SK-N-SH (cell line): ENCODE data around the gene HOXA5. TPM values are rescaled to one million over a fixed set of nuclear protein-coding genes. Genes with fewer than 3 reads are reported as not detected.

Source experiments
- CTCF ChIA-PET: fragments of 300-600, 350-600 bp; formaldehyde crosslinking; extraction: SDS; loops from one replicate; lab custom pipeline; 2021; lab: Yijun Ruan, JAX
- POLR2A ChIA-PET: fragments of 350-600 bp; sonication (Branson Sonifier 250); formaldehyde crosslinking; extraction: SDS; loops from one replicate; lab custom pipeline; 2020; ENCODE audit warnings: antibody characterized with exemption, inconsistent platforms; lab: Yijun Ruan, JAX
- DNase-seq: peaks from one replicate; pipeline ENCODE4 v3.0.0; 2012
- H2AFZ ChIP-seq: fragments of 200-600 bp; sonication (generic); 2 replicates; pipeline ENCODE4 v1.8.1; 2016; ENCODE audit warnings: antibody characterized with exemption, mild to moderate bottlenecking, low read depth
- H3F3A ChIP-seq: fragments of 200-600 bp; sonication (generic); replicated peaks from 2 replicates; pipeline ENCODE3; 2016; ENCODE audit warnings: antibody characterized with exemption, mild to moderate bottlenecking; ENCODE audit not compliant: insufficient read depth
- H3K27ac ChIP-seq, 2 experiments: fragments of 200-500 bp in 1 of 2; fragments of 200-600 bp in 1 of 2; sonication (Bioruptor generic) in 1 of 2; sonication (generic), shearing (Covaris generic) in 1 of 2; 2 replicates each; pipeline versions ENCODE4 v1.5.1 to v1.6.1; 2014 to 2016; ENCODE audit warnings: low read depth in 2 of 2, inconsistent platforms in 1 of 2, low read length in 1 of 2, mild to moderate bottlenecking in 1 of 2, mixed read lengths in 1 of 2
- H3K27me3 ChIP-seq: fragments of 200-600 bp; sonication (generic), shearing (Covaris generic); 2 replicates; pipeline ENCODE4 v1.6.1; 2016; ENCODE audit warnings: mixed run types; ENCODE audit not compliant: insufficient read depth
- H3K36me3 ChIP-seq, 2 experiments: fragments of 200-500 bp in 1 of 2; fragments of 200-600 bp in 1 of 2; sonication (Bioruptor generic) in 1 of 2; sonication (generic) in 1 of 2; replicated peaks in 1 of 2; 2 replicates each; pipeline versions ENCODE3 to v1.5.1; 2014 to 2016; ENCODE audit warnings: low read length in 1 of 2, mild to moderate bottlenecking in 1 of 2; ENCODE audit not compliant: insufficient read depth in 2 of 2, control insufficient read depth in 1 of 2
- H3K4me1 ChIP-seq, 2 experiments: fragments of 200-500 bp in 1 of 2; fragments of 200-600 bp in 1 of 2; sonication (Bioruptor generic) in 1 of 2; sonication (generic), shearing (Covaris generic) in 1 of 2; 2 replicates each; pipeline versions ENCODE4 v1.5.1 to v1.6.1; 2014 to 2016; ENCODE audit warnings: low read depth in 1 of 2, low read length in 1 of 2, mixed run types in 1 of 2; ENCODE audit not compliant: insufficient read depth in 2 of 2, control insufficient read depth in 1 of 2
- H3K4me2 ChIP-seq: fragments of 200-600 bp; sonication (generic), shearing (Covaris generic); 2 replicates; pipeline ENCODE4 v1.6.1; 2017; ENCODE audit warnings: mixed run types
- H3K4me3 ChIP-seq, 2 experiments: fragments of 200-500 bp in 1 of 2; fragments of 200-600 bp in 1 of 2; sonication (Bioruptor generic) in 1 of 2; sonication (generic), shearing (Covaris generic) in 1 of 2; 2 replicates each; pipeline versions ENCODE4 v1.5.1 to v1.8.1; 2014 to 2016; ENCODE audit warnings: low read depth in 2 of 2, inconsistent platforms in 1 of 2, low read length in 1 of 2, mild to moderate bottlenecking in 1 of 2, mixed read lengths in 1 of 2, moderate library complexity in 1 of 2
- H3K79me2 ChIP-seq: fragments of 200-600 bp; sonication (generic); 2 replicates; pipeline ENCODE4 v1.8.1; 2017; ENCODE audit warnings: mild to moderate bottlenecking; ENCODE audit not compliant: insufficient read depth
- H3K9ac ChIP-seq: fragments of 200-600 bp; sonication (generic); 2 replicates; pipeline ENCODE4 v1.6.1; 2017; ENCODE audit warnings: mixed run types
- H3K9me2 ChIP-seq: fragments of 200-600 bp; sonication (generic); 2 replicates; pipeline ENCODE4 v1.6.1; 2017; ENCODE audit warnings: mixed run types
- H3K9me3 ChIP-seq: fragments of 200-600 bp; sonication (generic); 2 replicates; pipeline ENCODE4 v1.6.1; 2017; ENCODE audit warnings: mixed run types, mild to moderate bottlenecking, moderate library complexity
- H4K20me1 ChIP-seq: fragments of 200-600 bp; sonication (generic); 2 replicates; pipeline ENCODE4 v1.6.1; 2017; ENCODE audit warnings: mild to moderate bottlenecking, mixed run types; ENCODE audit not compliant: insufficient read depth
- CTCF ChIP-seq: fragments of 200-600 bp; sonication (generic); IDR thresholded peaks from 2 replicates; pipeline ENCODE4 v1.6.1; 2017; ENCODE audit warnings: antibody characterized with exemption, mild to moderate bottlenecking, moderate library complexity
- ELF1 ChIP-seq: IDR thresholded peaks from 2 replicates; pipeline ENCODE4 v1.4.0; 2012
- MEF2A ChIP-seq: IDR thresholded peaks from 2 replicates; pipeline ENCODE4 v1.4.0; 2012; ENCODE audit warnings: low read depth, borderline replicate concordance
- NFIC ChIP-seq: IDR thresholded peaks from 2 replicates; pipeline ENCODE4 v1.4.0; 2012; ENCODE audit warnings: borderline replicate concordance
- POLR2AphosphoS5 ChIP-seq: IDR thresholded peaks from 2 replicates; pipeline ENCODE4 v1.6.1; 2012; ENCODE audit warnings: low read depth, low read length
- RAD21 ChIP-seq: IDR thresholded peaks from 2 replicates; pipeline ENCODE4 v1.6.1; 2012; ENCODE audit warnings: mild to moderate bottlenecking, low read length
- SMC3 ChIP-seq: IDR thresholded peaks from 2 replicates; pipeline ENCODE4 v1.6.1; 2012; ENCODE audit warnings: low read depth, low read length, improper control_type of control experiment
- TAF1 ChIP-seq: IDR thresholded peaks from 2 replicates; pipeline ENCODE4 v1.6.1; 2012; ENCODE audit warnings: low read depth, mild to moderate bottlenecking, low read length, moderate library complexity, borderline replicate concordance
- YY1 ChIP-seq: IDR thresholded peaks from 2 replicates; pipeline ENCODE4 v1.4.0; 2012; ENCODE audit warnings: low read depth, mild to moderate bottlenecking
- WGBS: methylation state at CpG from one replicate; pipeline ENCODE4 v1.1.6; 2017; ENCODE audit warnings: low lambda C conversion rate; 5-methylcytosine and 5-hydroxymethylcytosine counted together
- polyA plus RNA-seq, 3 experiments: library from polyadenylated mRNA; depleted of rRNA; stranded (reverse); fragments of >200 nt; gene quantifications; 2 replicates each; pipeline ENCODE4 v1.2.3, GENCODE V29; 2012

HOXA5 gene
- polyA plus RNA-seq, 1 of the 3 experiments (the other 2 are of a cell fraction), result not detected

- Histone ChIP-seq H3F3A (peaks cover 5% of the 10 kb centered on the region), H3K4me3 (no peak overlapping the region), H3K9me2 (no peaks in the 10 kb centered on the region), H3K9ac (no peak overlapping the region), H3K4me1 (no peaks in the 10 kb centered on the region; a peak in 1 of 4 replicates), H4K20me1 (no peaks in the 10 kb centered on the region), H2AFZ (no peak overlapping the region), H3K27me3 (peaks cover 99% of the 10 kb centered on the region), H3K79me2 (no peaks in the 10 kb centered on the region), H3K27ac (no peak overlapping the region), H3K9me3 (no peaks in the 10 kb centered on the region), H3K4me2 (no peak overlapping the region), H3K36me3 (no peaks in the 10 kb centered on the region)
- DNase-seq, result no peak
- WGBS, result 14% methylated on average over 28 of the region's 47 CpGs
- TF ChIP-seq ELF1, result no peak
- TF ChIP-seq MEF2A, result no peak
- no peak for TF ChIP-seq TAF1
- no peak for TF ChIP-seq SMC3
- TF ChIP-seq POLR2AphosphoS5, result no peak
- no peak for TF ChIP-seq RAD21
- no peak for TF ChIP-seq CTCF
- no peak for TF ChIP-seq YY1
- ChIA-PET CTCF (interaction anchor here (2.0 kb wide), 1 partner anchor 9 kb away, joined by 6 read pairs; no protein-coding TSS in a partner anchor), POLR2A (no interaction called here)
Measured at GRCh38 chr7:27107391-27108381, 35.8 kb downstream of the HOXA5 start.

GRCh38 chr7:27106901-27107240 lies 36.6 kb downstream of the HOXA5 start:
- Histone ChIP-seq H3K79me2 (no peaks in the 10 kb centered on the region), H3K9me2 (no peaks in the 10 kb centered on the region), H3K9me3 (no peaks in the 10 kb centered on the region), H3K4me2 (peak overlapping the region; percentile 21; the same call in 1 of the 2 replicates), H3K27me3 (peaks cover 100% of the 10 kb centered on the region), H2AFZ (no peak overlapping the region), H3F3A (peaks cover 2% of the 10 kb centered on the region), H3K36me3 (no peaks in the 10 kb centered on the region), H4K20me1 (no peaks in the 10 kb centered on the region), H3K27ac (no peak overlapping the region), H3K4me1 (no peaks in the 10 kb centered on the region; a peak in 1 of 4 replicates), H3K9ac (no peak overlapping the region), H3K4me3 (no peak overlapping the region)
- no peak for DNase-seq
- whole genome bisulfite sequencing, result 14% methylated on average over 14 of the region's 14 CpGs
- ChIA-PET POLR2A (no interaction called here), CTCF (interaction anchor here (2.0 kb wide), 1 partner anchor 10 kb away, joined by 6 read pairs; no protein-coding TSS in a partner anchor)
- no peak for TF ChIP-seq MEF2A
- no peak for TF ChIP-seq NFIC
